Esophagus squamous epithelium (tissue), 4 donors: ENCODE data around the gene TMCC1.

Experiments
- CTCF ChIP-seq, 6 experiments: fragments of 450-650 bp in 4 of 6; fragments of 200-600 bp in 2 of 6; sonication (generic) in 2 of 6; IDR thresholded peaks; one replicate each; pipeline ENCODE4 v1.5.1; 2016 to 2019; ENCODE audit warnings: antibody characterized with exemption in 6 of 6, mild to moderate bottlenecking in 4 of 6, moderate library complexity in 4 of 6
- POLR2A ChIP-seq, 4 donors: fragments of 450-650 bp; IDR thresholded peaks; one replicate each; pipeline ENCODE4 v1.6.1; 2017; ENCODE audit warnings: antibody characterized with exemption in 4 of 4, mild to moderate bottlenecking in 4 of 4, moderate library complexity in 3 of 4

- TF ChIP-seq CTCF (IDR thresholded peaks at IDR 0.05) (no peak), POLR2A (IDR thresholded peaks at IDR 0.05) (no peak)
Observed at GRCh38 chr3:129619726-129620162, 273.8 kb downstream of the TMCC1 start.
